HEK293 (cell line): ENCODE measurements around the gene IL15RA.

Source experiments
- CTCF ChIA-PET: fragments of 350-600 bp; formaldehyde crosslinking; extraction: SDS; loops from one replicate; lab custom pipeline; 2021; ENCODE audit warnings: antibody characterized with exemption; lab: Yijun Ruan, JAX
- POLR2A ChIA-PET: fragments of 300-600 bp; formaldehyde crosslinking; extraction: SDS; loops from one replicate; lab custom pipeline; 2020; ENCODE audit warnings: antibody characterized with exemption, inconsistent platforms; lab: Yijun Ruan, JAX
- H3K27ac ChIP-seq: fragments of 200-500 bp; sonication (Bioruptor generic); 2 replicates; pipeline ENCODE4 v1.5.1; 2014; ENCODE audit warnings: low read depth, low read length, control low read depth, inconsistent platforms; ENCODE audit errors: extremely low read depth
- H3K36me3 ChIP-seq, 2 experiments: fragments of 200-500 bp in 1 of 2; sonication (Bioruptor generic) in 1 of 2; 1 replicate in 1 of 2; 2 replicates in 1 of 2; pipeline ENCODE4 v1.5.1; 2014 to 2017; ENCODE audit warnings: inconsistent platforms in 2 of 2, low read length in 2 of 2; ENCODE audit not compliant: control insufficient read depth in 2 of 2, insufficient read depth in 1 of 2
- H3K4me1 ChIP-seq: fragments of 200-500 bp; sonication (Bioruptor generic); 2 replicates; pipeline ENCODE4 v1.5.1; 2014; ENCODE audit warnings: mild to moderate bottlenecking, low read length, inconsistent platforms; ENCODE audit not compliant: control insufficient read depth, insufficient read depth
- H3K4me3 ChIP-seq: 2 replicates; pipeline ENCODE4 v1.5.1; 2011; ENCODE audit warnings: low read depth, mild to moderate bottlenecking, control low read depth, low read length, moderate library complexity
- H3K9me3 ChIP-seq: fragments of 200-500 bp; sonication (Bioruptor generic); 2 replicates; pipeline ENCODE4 v1.5.1; 2014; ENCODE audit warnings: low read depth, low read length, inconsistent platforms; ENCODE audit not compliant: control insufficient read depth, insufficient read depth
- SALL2 ChIP-seq: fragments of 450-650 bp; formaldehyde crosslinking; IDR thresholded peaks from 2 replicates; pipeline ENCODE4 v1.5.0; 2017; ENCODE audit warnings: missing biosample characterization, mild to moderate bottlenecking, missing genetic modification characterization, borderline replicate concordance
- SP3 ChIP-seq: fragments of 450-650 bp; formaldehyde crosslinking; IDR thresholded peaks from 2 replicates; pipeline ENCODE4 v1.5.1; 2016; ENCODE audit warnings: missing biosample characterization, missing genetic modification characterization
- YY2 ChIP-seq: fragments of 450-650 bp; formaldehyde crosslinking; IDR thresholded peaks from 2 replicates; pipeline ENCODE4 v1.5.1; 2016; ENCODE audit warnings: missing biosample characterization, missing genetic modification characterization
- ZBTB7A ChIP-seq: fragments of 450-650 bp; formaldehyde crosslinking; IDR thresholded peaks from 2 replicates; pipeline ENCODE4 v1.5.1; 2016; ENCODE audit warnings: low read depth, missing biosample characterization, missing genetic modification characterization
- ZIC2 ChIP-seq: fragments of 450-650 bp; formaldehyde crosslinking; IDR thresholded peaks from 2 replicates; pipeline ENCODE4 v1.5.1; 2016; ENCODE audit warnings: missing biosample characterization, missing genetic modification characterization
- ZNF2 ChIP-seq: fragments of 450-650 bp; formaldehyde crosslinking; IDR thresholded peaks from 2 replicates; pipeline ENCODE4 v1.5.1; 2016; ENCODE audit warnings: missing biosample characterization, missing genetic modification characterization
- ZNF266 ChIP-seq: fragments of 450-650 bp; formaldehyde crosslinking; IDR thresholded peaks from 2 replicates; pipeline ENCODE4 v1.5.1; 2016; ENCODE audit warnings: missing biosample characterization, missing genetic modification characterization, low read depth
- ZNF324 ChIP-seq: fragments of 450-650 bp; formaldehyde crosslinking; IDR thresholded peaks from 2 replicates; pipeline ENCODE4 v1.5.1; 2016; ENCODE audit warnings: missing biosample characterization, missing genetic modification characterization
- ZNF404 ChIP-seq: fragments of 450-650 bp; formaldehyde crosslinking; IDR thresholded peaks from 2 replicates; pipeline ENCODE4 v1.5.1; 2017; ENCODE audit warnings: missing biosample characterization, missing genetic modification characterization
- ZNF426 ChIP-seq: fragments of 450-650 bp; formaldehyde crosslinking; IDR thresholded peaks from 2 replicates; pipeline ENCODE4 v1.5.1; 2017; ENCODE audit warnings: missing biosample characterization, missing genetic modification characterization, mild to moderate bottlenecking, inconsistent platforms, moderate library complexity
- ZNF48 ChIP-seq: fragments of 450-650 bp; formaldehyde crosslinking; IDR thresholded peaks from 2 replicates; pipeline ENCODE4 v1.5.1; 2016; ENCODE audit warnings: missing biosample characterization, missing genetic modification characterization
- ZNF530 ChIP-seq: fragments of 450-650 bp; formaldehyde crosslinking; IDR thresholded peaks from 2 replicates; pipeline ENCODE4 v1.5.1; 2016; ENCODE audit warnings: low read depth, missing biosample characterization, missing genetic modification characterization
- ZNF561 ChIP-seq: fragments of 450-650 bp; IDR thresholded peaks from 2 replicates; pipeline ENCODE4 v1.5.1; 2018; ENCODE audit warnings: missing biosample characterization, missing genetic modification characterization, borderline replicate concordance
- ZNF610 ChIP-seq: fragments of 450-650 bp; formaldehyde crosslinking; IDR thresholded peaks from 2 replicates; pipeline ENCODE4 v1.5.1; 2016; ENCODE audit warnings: missing biosample characterization, missing genetic modification characterization, borderline replicate concordance
- ZNF660 ChIP-seq: fragments of 450-650 bp; IDR thresholded peaks from 2 replicates; pipeline ENCODE4 v1.5.1; 2018; ENCODE audit warnings: missing biosample characterization, mild to moderate bottlenecking, missing genetic modification characterization
- ZNF670 ChIP-seq: fragments of 450-650 bp; formaldehyde crosslinking; IDR thresholded peaks from 2 replicates; pipeline ENCODE4 v1.5.1; 2016; ENCODE audit warnings: missing biosample characterization, missing genetic modification characterization, low read depth
- ZNF830 ChIP-seq: fragments of 450-650 bp; IDR thresholded peaks from 2 replicates; pipeline ENCODE4 v1.5.0; 2018; ENCODE audit warnings: missing biosample characterization, missing genetic modification characterization, low read depth, mild to moderate bottlenecking, moderate library complexity
- TF ChIP-seq, protein P1 (sequence below): fragments of 450-650 bp; formaldehyde crosslinking; IDR thresholded peaks from 2 replicates; pipeline ENCODE4 v1.5.1; 2016; ENCODE audit warnings: missing biosample characterization, missing genetic modification characterization
- TF ChIP-seq, protein P2 (sequence below): fragments of 450-650 bp; formaldehyde crosslinking; IDR thresholded peaks from 2 replicates; pipeline ENCODE4 v1.5.1; 2016; ENCODE audit warnings: missing biosample characterization, missing genetic modification characterization
- TF ChIP-seq, protein P3 (sequence below): IDR thresholded peaks from 2 replicates; pipeline ENCODE4 v1.6.1; 2011; ENCODE audit warnings: mild to moderate bottlenecking, low read depth, low read length, borderline replicate concordance
- TF ChIP-seq, protein P4 (sequence below): fragments of 450-650 bp; formaldehyde crosslinking; IDR thresholded peaks from 2 replicates; pipeline ENCODE4 v1.5.1; 2016; ENCODE audit warnings: missing biosample characterization, missing genetic modification characterization, low read depth

The IL15RA gene

DNA sequence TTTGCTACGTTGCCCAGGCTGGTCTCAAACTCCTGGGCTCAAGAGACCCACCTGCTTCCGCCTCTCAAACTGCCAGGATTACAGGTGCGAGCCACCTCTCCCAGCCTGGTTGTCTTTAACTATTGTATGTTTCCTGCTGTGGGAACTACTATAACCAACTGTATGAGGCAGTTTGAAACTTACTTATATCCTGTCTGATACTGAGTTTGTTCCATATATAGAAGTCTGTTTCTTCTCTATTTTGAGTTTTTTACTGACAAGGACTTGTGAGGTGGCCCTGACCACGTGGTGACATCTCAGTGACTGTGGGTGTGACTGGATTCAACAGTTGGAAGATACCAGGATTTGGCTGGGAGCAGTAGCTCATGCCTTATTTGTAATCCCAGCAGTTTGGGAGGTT, 73.1 kb downstream of the IL15RA start:
- Histone ChIP-seq H3K27ac (no peak overlapping the region), H3K9me3 (no peaks in the 10 kb centered on the region), H3K36me3 (peaks cover 10 to 27% of the 10 kb centered on the region in 2 experiments; a peak in 2 of 3 replicates), H3K4me3 (no peak overlapping the region), H3K4me1 (no peaks in the 10 kb centered on the region)
- POLR2A ChIA-PET: interaction anchor here (1.0 kb wide), 1 partner anchor 14 kb away, joined by 3 read pairs; the partner anchor contains the start of genes ANKRD16 and FBH1
- CTCF ChIA-PET: interaction anchor here (0.6 kb wide), 1 partner anchor 91 kb away, joined by 3 read pairs; the partner anchor contains the start of gene GDI2
- TF ChIP-seq ZNF266 (no peak), YY2 (no peak)

DNA sequence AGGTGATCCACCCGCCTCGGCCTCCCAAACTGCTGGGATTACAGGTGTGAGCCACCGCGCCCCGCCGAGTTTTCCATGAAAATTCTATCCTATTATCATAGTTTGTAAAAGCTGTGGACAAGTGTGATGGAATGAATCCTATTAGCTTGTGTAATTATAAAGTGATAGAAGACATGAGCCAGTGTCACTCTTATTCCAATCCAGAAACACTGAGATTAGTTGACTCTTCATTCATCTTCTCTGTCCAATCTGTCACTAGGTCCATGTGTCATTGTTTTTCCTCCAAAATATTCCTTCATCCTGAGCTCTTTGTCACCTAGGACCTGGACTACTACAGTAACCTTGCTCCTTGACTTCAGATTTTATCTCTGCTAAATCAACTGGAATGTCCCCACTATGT, 73.8 kb downstream of the IL15RA start:
- no peaks in the 10 kb centered on the region for H3K4me1 ChIP-seq
- peaks cover 8 to 23% of the 10 kb centered on the region in 2 experiments; a peak in 2 of 3 replicates for H3K36me3 ChIP-seq
- ChIA-PET CTCF (interaction anchor here (0.6 kb wide), 2 partner anchors 17 to 288 kb away, joined by 3 to 6 read pairs; no protein-coding TSS in a partner anchor), POLR2A (interaction anchor here (1.0 kb wide), 1 partner anchor 14 kb away, joined by 3 read pairs; the partner anchor contains the start of genes ANKRD16 and FBH1)
- H3K9me3 ChIP-seq: no peaks in the 10 kb centered on the region
- no peak overlapping the region for H3K4me3 ChIP-seq
- TF ChIP-seq, protein P1, sequence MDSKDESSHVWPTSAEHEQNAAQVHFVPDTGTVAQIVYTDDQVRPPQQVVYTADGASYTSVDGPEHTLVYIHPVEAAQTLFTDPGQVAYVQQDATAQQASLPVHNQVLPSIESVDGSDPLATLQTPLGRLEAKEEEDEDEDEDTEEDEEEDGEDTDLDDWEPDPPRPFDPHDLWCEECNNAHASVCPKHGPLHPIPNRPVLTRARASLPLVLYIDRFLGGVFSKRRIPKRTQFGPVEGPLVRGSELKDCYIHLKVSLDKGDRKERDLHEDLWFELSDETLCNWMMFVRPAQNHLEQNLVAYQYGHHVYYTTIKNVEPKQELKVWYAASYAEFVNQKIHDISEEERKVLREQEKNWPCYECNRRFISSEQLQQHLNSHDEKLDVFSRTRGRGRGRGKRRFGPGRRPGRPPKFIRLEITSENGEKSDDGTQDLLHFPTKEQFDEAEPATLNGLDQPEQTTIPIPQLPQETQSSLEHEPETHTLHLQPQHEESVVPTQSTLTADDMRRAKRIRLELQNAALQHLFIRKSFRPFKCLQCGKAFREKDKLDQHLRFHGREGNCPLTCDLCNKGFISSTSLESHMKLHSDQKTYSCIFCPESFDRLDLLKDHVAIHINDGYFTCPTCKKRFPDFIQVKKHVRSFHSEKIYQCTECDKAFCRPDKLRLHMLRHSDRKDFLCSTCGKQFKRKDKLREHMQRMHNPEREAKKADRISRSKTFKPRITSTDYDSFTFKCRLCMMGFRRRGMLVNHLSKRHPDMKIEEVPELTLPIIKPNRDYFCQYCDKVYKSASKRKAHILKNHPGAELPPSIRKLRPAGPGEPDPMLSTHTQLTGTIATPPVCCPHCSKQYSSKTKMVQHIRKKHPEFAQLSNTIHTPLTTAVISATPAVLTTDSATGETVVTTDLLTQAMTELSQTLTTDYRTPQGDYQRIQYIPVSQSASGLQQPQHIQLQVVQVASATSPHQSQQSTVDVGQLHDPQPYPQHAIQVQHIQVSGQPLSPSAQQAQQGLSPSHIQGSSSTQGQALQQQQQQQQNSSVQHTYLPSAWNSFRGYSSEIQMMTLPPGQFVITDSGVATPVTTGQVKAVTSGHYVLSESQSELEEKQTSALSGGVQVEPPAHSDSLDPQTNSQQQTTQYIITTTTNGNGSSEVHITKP (tag by site-specific recombination): no peak
- TF ChIP-seq ZIC2 (tag by site-specific recombination): no peak
- TF ChIP-seq, protein P2, sequence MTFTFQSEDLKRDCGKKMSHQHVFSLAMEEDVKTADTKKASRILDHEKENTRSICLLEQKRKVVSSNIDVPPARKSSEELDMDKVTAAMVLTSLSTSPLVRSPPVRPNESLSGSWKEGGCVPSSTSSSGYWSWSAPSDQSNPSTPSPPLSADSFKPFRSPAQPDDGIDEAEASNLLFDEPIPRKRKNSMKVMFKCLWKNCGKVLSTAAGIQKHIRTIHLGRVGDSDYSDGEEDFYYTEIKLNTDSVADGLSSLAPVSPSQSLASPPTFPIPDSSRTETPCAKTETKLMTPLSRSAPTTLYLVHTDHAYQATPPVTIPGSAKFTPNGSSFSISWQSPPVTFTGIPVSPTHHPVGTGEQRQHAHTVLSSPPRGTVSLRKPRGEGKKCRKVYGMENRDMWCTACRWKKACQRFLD (tag by site-specific recombination): no peak
- TF ChIP-seq SP3 (tag by site-specific recombination): no peak
- no peak for TF ChIP-seq ZNF530 (tag by site-specific recombination)
- no peak for TF ChIP-seq YY2
- H3K27ac ChIP-seq: no peak overlapping the region

DNA sequence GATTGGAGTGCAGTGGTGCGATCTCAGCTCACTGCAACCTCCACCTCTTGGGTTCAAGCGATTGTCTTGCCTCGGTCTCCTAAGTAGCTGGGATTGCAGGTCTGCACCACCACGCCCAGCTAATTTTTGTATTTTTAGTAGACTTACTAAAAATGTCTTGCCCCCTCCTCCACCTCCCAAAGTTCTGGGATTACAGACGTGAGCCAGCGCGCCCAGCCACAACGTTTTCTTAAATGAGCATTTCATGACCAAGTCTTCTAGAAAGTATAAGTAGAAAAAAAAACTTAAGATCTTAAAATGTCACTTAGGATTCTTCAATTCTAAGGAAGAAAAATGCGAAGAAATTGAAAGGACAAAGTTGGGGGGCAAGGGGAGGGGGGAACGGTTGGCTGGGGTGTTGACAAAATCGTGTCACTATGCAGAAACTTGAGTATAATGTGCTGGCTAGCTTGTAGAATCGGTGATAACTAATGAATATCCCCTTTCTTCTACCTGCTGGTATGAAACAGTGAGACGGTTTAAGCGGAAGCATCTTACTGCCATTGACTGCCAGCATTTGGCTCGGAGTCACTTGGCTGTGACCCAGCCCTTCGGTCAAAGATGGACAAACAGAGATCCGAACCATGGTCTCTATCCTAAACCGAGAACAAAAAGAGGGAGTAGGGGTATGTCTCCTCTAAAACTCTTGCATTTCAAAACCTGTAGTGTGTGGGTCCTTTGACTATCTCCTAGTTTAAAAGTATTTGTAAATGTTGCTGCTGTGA, 74.7 kb downstream of the IL15RA start:
- Histone ChIP-seq H3K4me1 (no peaks in the 10 kb centered on the region), H3K27ac (no peak overlapping the region), H3K36me3 (peaks cover 5 to 25% of the 10 kb centered on the region in 2 experiments; a peak in 2 of 3 replicates), H3K4me3 (no peak overlapping the region), H3K9me3 (no peaks in the 10 kb centered on the region)
- ChIA-PET POLR2A (no interaction called here), CTCF (interaction anchor here (0.6 kb wide), 1 partner anchor 17 kb away, joined by 3 read pairs; no protein-coding TSS in a partner anchor)
- TF ChIP-seq ZBTB7A (tag by site-specific recombination) (no peak), ZNF404 (no peak), ZNF2 (tag by site-specific recombination) (no peak), ZNF48 (tag by site-specific recombination) (no peak), ZNF324 (tag by site-specific recombination) (no peak), ZNF830 (tag by site-specific recombination) (no peak), ZNF610 (tag by site-specific recombination) (no peak), ZNF426 (tag by site-specific recombination) (no peak), SALL2 (tag by site-specific recombination) (no peak), ZNF530 (tag by site-specific recombination) (no peak), ZNF561 (no peak), ZNF670 (no peak), ZNF660 (tag by site-specific recombination) (no peak)
- TF ChIP-seq, protein P3, sequence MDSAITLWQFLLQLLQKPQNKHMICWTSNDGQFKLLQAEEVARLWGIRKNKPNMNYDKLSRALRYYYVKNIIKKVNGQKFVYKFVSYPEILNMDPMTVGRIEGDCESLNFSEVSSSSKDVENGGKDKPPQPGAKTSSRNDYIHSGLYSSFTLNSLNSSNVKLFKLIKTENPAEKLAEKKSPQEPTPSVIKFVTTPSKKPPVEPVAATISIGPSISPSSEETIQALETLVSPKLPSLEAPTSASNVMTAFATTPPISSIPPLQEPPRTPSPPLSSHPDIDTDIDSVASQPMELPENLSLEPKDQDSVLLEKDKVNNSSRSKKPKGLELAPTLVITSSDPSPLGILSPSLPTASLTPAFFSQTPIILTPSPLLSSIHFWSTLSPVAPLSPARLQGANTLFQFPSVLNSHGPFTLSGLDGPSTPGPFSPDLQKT: no peak
- TF ChIP-seq, protein P4, sequence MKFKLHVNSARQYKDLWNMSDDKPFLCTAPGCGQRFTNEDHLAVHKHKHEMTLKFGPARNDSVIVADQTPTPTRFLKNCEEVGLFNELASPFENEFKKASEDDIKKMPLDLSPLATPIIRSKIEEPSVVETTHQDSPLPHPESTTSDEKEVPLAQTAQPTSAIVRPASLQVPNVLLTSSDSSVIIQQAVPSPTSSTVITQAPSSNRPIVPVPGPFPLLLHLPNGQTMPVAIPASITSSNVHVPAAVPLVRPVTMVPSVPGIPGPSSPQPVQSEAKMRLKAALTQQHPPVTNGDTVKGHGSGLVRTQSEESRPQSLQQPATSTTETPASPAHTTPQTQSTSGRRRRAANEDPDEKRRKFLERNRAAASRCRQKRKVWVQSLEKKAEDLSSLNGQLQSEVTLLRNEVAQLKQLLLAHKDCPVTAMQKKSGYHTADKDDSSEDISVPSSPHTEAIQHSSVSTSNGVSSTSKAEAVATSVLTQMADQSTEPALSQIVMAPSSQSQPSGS (tag by site-specific recombination): no peak
- TF ChIP-seq, protein P2 (tag by site-specific recombination): no peak
